Measurements from ENCODE around the gene SCCPDH.

DNA sequence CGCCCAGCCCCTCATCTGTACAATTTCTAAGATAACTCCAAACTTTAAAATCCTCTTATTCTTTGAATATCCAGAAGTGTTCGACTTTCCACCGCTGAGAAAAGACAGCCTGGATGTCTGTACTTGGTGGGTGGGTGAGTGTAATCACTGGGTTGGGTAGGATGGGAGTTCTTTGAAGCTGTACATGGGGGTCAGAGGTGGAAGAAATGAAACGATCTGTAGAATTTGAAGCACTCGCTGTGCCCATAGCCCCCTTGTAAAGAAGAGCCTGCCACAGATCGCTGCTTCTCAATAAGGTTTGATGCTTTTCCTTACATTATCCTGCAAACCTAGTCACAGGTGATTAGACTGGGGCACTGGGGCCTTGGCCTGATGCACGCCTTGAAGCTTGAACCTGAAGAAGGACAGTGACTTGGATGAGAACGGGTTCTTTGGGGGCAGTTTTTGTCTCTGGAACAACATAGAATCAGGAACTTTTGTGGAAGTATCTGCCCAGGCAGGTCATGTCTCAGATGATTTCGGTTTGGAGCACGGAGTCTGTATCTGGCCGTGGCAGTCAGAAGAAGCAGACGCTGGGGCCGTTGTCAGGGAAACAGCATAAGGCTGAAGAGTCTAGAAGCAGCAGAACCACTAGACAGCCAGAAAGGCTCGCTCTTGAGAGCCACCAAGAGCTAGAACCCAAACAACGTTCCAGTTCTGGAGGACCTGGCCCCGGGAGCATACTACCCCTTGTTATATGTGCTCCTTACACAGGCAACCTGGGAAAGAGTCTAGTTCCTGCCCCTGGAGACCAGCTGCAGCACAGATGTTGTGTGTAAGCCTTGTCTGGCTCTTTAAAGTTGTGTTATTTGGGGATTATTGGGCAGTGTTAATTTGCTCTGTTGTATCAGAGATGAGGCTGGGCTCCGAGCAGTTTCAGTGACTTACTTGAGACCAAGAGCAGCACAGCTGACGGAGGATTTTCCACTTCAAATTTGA is 45.1 kb upstream of the SCCPDH start:
- TF ChIP-seq POLR2AphosphoS5 (IDR thresholded peaks at IDR 0.05; ENCODE audit: low read depth) = no peak
- no peak for TF ChIP-seq CTCF (IDR thresholded peaks at IDR 0.05; ENCODE audit: insufficient read depth, low read length)

Measured in HL-60 (cell line).